ENCODE data around the gene ZBED4. TPM values are rescaled to one million over a fixed set of nuclear protein-coding genes. Genes with fewer than 3 reads are reported as not detected.

Gene ZBED4
- total and polyA plus RNA-seq, 2 of the 13 experiments (the other 11 are each of a cell fraction or from before 2014, with no cell fraction given), result 5.4 to 9.6 TPM

DNA sequence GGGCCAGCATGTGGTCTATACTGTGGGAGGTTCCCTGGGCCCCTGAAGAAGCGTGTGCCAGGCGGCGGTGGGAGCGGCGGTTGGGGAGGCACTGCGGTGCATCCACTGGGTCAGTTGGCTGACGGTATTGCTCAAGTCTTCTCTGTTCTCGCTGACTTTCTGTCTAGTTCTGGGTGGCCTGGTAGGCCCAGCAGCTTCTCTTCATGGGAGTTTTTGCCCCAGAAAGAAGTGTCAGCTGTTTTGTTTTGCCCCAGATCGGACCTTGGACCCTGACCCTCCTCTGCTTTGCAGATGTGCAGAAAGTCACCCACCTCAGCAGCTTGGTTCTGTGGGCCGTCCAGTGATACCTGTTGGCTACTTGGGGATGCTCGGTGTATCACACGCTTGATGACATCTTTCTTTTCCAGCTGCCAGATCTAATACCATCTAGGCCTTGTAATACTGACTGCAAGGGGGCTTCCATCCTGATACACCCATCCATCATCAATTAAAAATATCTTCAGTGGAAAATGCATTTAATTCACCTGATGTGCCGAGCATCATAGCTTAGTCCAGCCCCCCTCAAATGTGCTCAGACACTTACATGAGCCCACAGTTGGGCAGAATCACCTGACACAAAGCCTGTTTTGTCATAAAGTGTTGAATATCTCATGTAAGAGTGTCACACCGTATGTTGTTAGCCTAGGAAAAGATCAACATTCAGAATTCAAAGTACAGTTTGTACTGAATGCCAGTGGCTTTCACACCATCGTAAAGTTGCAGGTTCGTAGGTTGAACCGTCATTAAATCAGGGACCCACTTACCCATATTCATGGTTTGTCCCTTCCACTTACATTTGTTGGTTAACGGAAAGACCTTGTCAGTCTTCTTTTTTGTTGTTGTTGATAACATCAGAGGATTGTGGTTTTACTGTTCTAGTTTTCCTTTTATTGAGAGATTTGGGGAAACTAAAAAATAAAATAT, 13.9 kb downstream of the ZBED4 start (continued):
- TF ChIP-seq, protein P1, sequence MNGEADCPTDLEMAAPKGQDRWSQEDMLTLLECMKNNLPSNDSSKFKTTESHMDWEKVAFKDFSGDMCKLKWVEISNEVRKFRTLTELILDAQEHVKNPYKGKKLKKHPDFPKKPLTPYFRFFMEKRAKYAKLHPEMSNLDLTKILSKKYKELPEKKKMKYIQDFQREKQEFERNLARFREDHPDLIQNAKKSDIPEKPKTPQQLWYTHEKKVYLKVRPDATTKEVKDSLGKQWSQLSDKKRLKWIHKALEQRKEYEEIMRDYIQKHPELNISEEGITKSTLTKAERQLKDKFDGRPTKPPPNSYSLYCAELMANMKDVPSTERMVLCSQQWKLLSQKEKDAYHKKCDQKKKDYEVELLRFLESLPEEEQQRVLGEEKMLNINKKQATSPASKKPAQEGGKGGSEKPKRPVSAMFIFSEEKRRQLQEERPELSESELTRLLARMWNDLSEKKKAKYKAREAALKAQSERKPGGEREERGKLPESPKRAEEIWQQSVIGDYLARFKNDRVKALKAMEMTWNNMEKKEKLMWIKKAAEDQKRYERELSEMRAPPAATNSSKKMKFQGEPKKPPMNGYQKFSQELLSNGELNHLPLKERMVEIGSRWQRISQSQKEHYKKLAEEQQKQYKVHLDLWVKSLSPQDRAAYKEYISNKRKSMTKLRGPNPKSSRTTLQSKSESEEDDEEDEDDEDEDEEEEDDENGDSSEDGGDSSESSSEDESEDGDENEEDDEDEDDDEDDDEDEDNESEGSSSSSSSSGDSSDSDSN (CRISPR knock-in tag; IDR thresholded peaks at IDR 0.05), result peak; percentile 32
- TF ChIP-seq ZMYM3 (CRISPR knock-in tag; IDR thresholded peaks at IDR 0.05) (no peak; the same call in 1 of the 2 replicates), ARHGAP35 (CRISPR knock-in tag; IDR thresholded peaks at IDR 0.05; ENCODE audit: borderline replicate concordance) (0 out of 2 replicates have a peak, but pooled peaks have one; percentile 55), ZMAT3 (CRISPR knock-in tag; conservative IDR thresholded peaks at IDR 0.05) (0 out of 2 replicates have a peak, but pooled peaks have one; percentile 50), HDAC1 (CRISPR knock-in tag; IDR thresholded peaks at IDR 0.05) (no peak), CENPX (CRISPR knock-in tag; IDR thresholded peaks at IDR 0.05) (no peak), MAFK (conservative IDR thresholded peaks at IDR 0.05 in 1 of 2, IDR thresholded peaks at IDR 0.05 in 1 of 2; ENCODE audit: low read length in 2 of 2) (peak; percentile 25 to 39; a peak in 3 of 4 replicates), ZNF563 (CRISPR knock-in tag; IDR thresholded peaks at IDR 0.05) (no peak), ZNF776 (CRISPR knock-in tag; IDR thresholded peaks at IDR 0.05) (no peak), FOXA3 (CRISPR knock-in tag; IDR thresholded peaks at IDR 0.05) (peak; percentile 58), ZFY (CRISPR knock-in tag; IDR thresholded peaks at IDR 0.05) (peak; percentile 70), TGIF2 (CRISPR knock-in tag; IDR thresholded peaks at IDR 0.05) (0 out of 2 replicates have a peak, but pooled peaks have one; percentile 24)
- TF ChIP-seq, protein P2, sequence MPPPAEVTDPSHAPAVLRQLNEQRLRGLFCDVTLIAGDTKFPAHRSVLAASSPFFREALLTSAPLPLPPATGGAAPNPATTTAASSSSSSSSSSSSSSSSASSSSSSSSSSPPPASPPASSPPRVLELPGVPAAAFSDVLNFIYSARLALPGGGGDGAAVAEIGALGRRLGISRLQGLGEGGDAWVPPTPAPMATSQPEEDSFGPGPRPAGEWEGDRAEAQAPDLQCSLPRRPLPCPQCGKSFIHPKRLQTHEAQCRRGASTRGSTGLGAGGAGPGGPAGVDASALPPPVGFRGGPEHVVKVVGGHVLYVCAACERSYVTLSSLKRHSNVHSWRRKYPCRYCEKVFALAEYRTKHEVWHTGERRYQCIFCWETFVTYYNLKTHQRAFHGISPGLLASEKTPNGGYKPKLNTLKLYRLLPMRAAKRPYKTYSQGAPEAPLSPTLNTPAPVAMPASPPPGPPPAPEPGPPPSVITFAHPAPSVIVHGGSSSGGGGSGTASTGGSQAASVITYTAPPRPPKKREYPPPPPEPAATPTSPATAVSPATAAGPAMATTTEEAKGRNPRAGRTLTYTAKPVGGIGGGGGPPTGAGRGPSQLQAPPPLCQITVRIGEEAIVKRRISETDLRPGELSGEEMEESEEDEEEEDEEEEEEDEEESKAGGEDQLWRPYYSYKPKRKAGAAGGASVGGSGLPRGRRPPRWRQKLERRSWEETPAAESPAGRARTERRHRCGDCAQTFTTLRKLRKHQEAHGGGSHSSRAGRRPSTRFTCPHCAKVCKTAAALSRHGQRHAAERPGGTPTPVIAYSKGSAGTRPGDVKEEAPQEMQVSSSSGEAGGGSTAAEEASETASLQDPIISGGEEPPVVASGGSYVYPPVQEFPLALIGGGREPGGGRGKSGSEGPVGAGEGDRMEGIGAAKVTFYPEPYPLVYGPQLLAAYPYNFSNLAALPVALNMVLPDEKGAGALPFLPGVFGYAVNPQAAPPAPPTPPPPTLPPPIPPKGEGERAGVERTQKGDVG (CRISPR knock-in tag; IDR thresholded peaks at IDR 0.05; ENCODE audit: borderline replicate concordance), result peak; percentile 85; the same call in 1 of the 2 replicates
- TF ChIP-seq, protein P3, sequence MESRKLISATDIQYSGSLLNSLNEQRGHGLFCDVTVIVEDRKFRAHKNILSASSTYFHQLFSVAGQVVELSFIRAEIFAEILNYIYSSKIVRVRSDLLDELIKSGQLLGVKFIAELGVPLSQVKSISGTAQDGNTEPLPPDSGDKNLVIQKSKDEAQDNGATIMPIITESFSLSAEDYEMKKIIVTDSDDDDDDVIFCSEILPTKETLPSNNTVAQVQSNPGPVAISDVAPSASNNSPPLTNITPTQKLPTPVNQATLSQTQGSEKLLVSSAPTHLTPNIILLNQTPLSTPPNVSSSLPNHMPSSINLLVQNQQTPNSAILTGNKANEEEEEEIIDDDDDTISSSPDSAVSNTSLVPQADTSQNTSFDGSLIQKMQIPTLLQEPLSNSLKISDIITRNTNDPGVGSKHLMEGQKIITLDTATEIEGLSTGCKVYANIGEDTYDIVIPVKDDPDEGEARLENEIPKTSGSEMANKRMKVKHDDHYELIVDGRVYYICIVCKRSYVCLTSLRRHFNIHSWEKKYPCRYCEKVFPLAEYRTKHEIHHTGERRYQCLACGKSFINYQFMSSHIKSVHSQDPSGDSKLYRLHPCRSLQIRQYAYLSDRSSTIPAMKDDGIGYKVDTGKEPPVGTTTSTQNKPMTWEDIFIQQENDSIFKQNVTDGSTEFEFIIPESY (CRISPR knock-in tag; IDR thresholded peaks at IDR 0.05), result peak; percentile 87
- TF ChIP-seq, protein P4, sequence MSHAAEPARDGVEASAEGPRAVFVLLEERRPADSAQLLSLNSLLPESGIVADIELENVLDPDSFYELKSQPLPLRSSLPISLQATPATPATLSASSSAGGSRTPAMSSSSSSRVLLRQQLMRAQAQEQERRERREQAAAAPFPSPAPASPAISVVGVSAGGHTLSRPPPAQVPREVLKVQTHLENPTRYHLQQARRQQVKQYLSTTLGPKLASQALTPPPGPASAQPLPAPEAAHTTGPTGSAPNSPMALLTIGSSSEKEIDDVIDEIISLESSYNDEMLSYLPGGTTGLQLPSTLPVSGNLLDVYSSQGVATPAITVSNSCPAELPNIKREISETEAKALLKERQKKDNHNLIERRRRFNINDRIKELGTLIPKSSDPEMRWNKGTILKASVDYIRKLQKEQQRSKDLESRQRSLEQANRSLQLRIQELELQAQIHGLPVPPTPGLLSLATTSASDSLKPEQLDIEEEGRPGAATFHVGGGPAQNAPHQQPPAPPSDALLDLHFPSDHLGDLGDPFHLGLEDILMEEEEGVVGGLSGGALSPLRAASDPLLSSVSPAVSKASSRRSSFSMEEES (CRISPR knock-in tag; IDR thresholded peaks at IDR 0.05), result 0 out of 2 replicates have a peak, but pooled peaks have one; percentile 12
- TF ChIP-seq, protein P5, sequence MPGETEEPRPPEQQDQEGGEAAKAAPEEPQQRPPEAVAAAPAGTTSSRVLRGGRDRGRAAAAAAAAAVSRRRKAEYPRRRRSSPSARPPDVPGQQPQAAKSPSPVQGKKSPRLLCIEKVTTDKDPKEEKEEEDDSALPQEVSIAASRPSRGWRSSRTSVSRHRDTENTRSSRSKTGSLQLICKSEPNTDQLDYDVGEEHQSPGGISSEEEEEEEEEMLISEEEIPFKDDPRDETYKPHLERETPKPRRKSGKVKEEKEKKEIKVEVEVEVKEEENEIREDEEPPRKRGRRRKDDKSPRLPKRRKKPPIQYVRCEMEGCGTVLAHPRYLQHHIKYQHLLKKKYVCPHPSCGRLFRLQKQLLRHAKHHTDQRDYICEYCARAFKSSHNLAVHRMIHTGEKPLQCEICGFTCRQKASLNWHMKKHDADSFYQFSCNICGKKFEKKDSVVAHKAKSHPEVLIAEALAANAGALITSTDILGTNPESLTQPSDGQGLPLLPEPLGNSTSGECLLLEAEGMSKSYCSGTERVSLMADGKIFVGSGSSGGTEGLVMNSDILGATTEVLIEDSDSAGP (CRISPR knock-in tag; IDR thresholded peaks at IDR 0.05; ENCODE audit: borderline replicate concordance), result peak; percentile 46; the same call in 1 of the 2 replicates

Measured in HepG2 (cell line).